Measurements from ENCODE around the gene DPM1. TPM values are rescaled to one million over a fixed set of nuclear protein-coding genes. Genes with fewer than 3 reads are reported as not detected.

DPM1 gene
- total RNA-seq, 4 donors from 2014 or later, result 40.6 to 73.7 (median 48.6) TPM

- no peak for TF ChIP-seq CTCF (IDR thresholded peaks at IDR 0.05; ENCODE audit: low read depth)
These were observed 25.5 kb downstream of the DPM1 start for GRCh38 chr20:50932691-50933280.

DNA sequence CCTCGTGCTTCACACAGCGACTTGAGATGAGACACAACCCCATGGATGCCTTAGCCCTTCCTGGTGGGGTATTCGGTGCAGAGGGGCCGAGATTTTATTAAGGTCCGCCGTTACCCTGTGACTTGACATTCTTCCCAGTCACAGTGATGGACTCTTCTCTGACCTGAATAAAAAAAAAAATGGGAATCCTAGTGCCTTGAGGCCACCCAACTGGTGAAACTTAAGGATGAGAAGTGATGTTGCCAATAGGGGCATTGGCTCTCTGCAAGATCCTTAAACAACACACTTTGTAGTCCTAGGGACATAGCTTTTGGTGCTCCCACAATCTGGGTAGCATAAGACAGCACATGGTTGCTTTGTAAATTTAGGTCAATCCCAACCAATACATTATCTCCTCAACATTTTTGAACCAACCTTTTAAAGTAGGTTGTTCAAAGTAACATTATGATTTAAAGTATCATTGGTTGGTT, 26.3 kb downstream of the DPM1 start:
- no peak for TF ChIP-seq CTCF (IDR thresholded peaks at IDR 0.05; ENCODE audit: low read depth)

DNA sequence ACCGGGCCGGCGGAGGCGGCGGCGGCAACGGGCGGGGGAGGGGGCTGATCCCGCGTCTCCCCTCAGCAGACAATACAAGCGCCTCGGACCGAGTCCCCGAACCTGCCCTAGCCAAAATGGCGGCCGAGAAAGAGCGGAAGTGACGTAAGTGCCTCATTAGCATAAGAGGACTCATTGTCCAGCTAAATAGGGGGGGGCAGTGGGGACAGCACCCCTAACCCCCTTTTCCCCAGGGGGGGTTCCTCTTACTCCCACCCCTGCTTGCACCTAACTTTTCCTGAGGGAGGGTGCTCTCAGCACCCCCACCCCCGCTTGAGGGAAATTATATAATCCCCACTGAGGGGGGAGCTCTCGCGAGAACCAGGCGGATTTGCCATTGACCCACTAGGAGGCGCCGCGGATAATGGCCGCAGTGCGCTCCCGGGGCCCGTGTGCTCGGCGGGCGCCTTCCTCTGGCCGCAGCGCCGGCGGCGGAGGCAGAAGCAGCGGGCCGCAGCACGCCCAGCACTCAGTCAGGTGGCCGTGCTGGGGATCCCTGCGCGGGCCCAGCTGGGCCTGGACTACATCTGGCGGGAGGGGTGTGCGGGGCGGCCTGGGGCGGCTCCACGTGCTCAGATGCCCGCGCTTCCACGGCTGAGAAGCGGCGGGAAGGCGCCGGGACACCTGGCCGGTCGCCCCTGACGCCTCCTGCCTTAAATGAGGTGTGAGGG, 26.9 kb downstream of the DPM1 start, which contains the start of gene ADNP:
Gene ADNP, minus strand, starts transcription at position 132 of the 710 bp plus-strand sequence. CDS start 27,441 bp downstream, outside the sequence.
- no peak for TF ChIP-seq CTCF (IDR thresholded peaks at IDR 0.05; ENCODE audit: low read depth)

GRCh38 chr20:50930976-50931305, 27.4 kb downstream of the DPM1 start:
- no peak for TF ChIP-seq CTCF (IDR thresholded peaks at IDR 0.05; ENCODE audit: low read depth)

GRCh38 chr20:50930139-50930975, 28.0 kb downstream of the DPM1 start:
- no peak for TF ChIP-seq CTCF (IDR thresholded peaks at IDR 0.05; ENCODE audit: low read depth)

DNA sequence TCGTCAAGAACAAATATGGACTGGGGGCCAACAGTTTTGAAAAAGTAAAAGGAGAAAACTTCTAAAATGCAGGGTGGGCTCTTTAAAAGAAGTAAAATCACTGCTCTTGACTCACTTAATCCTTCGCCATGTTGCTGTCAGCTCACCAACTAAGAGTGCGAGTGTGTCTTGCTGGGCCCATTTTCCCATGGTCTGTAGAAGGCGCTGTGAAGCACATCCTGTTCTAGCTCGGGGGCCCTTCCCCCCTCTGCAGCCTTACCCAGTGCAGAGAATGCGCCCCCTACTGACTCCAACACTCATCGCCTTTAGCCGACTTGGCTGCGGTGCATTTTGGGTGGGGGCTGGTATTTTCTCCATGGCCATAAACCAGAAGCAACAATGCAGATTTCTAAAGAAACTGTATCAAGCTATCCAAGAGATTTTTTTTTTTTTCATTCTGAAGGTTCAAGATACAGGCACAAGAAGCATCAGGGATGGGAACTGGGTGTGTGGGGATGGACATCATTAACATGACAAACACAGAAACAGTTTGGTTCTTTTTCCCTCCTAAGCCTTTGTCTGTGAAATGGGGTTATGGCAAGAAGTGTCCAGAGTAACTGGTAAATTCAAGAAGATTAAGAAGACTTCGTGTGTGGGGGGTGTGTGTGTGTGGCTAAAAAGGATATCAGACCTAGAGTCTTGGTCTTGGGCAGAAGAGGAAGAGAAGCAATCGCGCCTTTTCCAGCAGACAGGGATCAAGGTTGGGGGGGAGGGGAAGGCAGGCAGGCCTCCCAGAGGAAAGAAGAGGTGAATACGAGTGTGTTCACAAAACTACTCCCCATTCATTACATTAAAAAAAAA, 28.8 kb downstream of the DPM1 start:
- no peak for TF ChIP-seq CTCF (IDR thresholded peaks at IDR 0.05; ENCODE audit: low read depth)
